Pancreas (tissue), 10 donors: Measurements from ENCODE around the gene ACIN1. TPM values are rescaled to one million over a fixed set of nuclear protein-coding genes. Genes with fewer than 3 reads are reported as not detected.

Source experiments
- ATAC-seq, 4 donors: fragments of 200-7000 bp; cut with Tn5 transposase; one replicate each; pipeline versions ENCODE4 v1.8.0 to v1.9.1; 2020; ENCODE audit warnings: mild to moderate bottlenecking in 4 of 4, moderate library complexity in 4 of 4
- DNase-seq, 6 donors: peaks; one replicate each; pipeline ENCODE4 v3.0.0-alpha.2; 2020
- FAIRE-seq: peaks from 2 replicates; lab custom pipeline; 2012; peaks lifted over from hg19 to GRCh38; lab: Jason Lieb, UNC
- H3K27ac ChIP-seq, 4 donors: fragments of 200-600 bp; sonication (generic); 1 replicate in 3 of 4; 2 replicates in 1 of 4; pipeline versions ENCODE4 v1.5.0 to v1.8.0; 2020
- H3K27me3 ChIP-seq, 4 donors: fragments of 200-600 bp; one replicate each; pipeline ENCODE4 v1.8.0; 2021
- H3K36me3 ChIP-seq, 3 donors: fragments of 200-600 bp; sonication (generic) in 1 of 3; one replicate each; pipeline versions ENCODE4 v1.5.0 to v1.8.0; 2020 to 2021
- H3K4me1 ChIP-seq, 3 donors: fragments of 200-600 bp; one replicate each; pipeline ENCODE4 v1.8.0; 2021
- H3K4me3 ChIP-seq, 4 donors: fragments of 200-600 bp; sonication (generic) in 2 of 4; one replicate each; pipeline versions ENCODE4 v1.5.0 to v1.8.0; 2020 to 2021
- H3K9me3 ChIP-seq, 4 donors: fragments of 200-600 bp; one replicate each; pipeline ENCODE4 v1.8.0; 2021
- WGBS, 2 donors: extraction: QIAGEN DNeasy Blood & Tissue Kit; methylation state at CpG; one replicate each; pipeline ENCODE4 v1.1.7; 2013; 5-methylcytosine and 5-hydroxymethylcytosine counted together
- intact Hi-C, 3 donors: fragments of 100-400 bp; cut with DNase I; formaldehyde crosslinking; loops; one replicate each; pipeline versions ENCODE4 v1.11.1 to v1.14.2; 2022
- polyA plus RNA-seq, 2 donors: library from polyadenylated mRNA; stranded (reverse); fragments of 200-250 nt; gene quantifications; one replicate each; pipeline ENCODE4 v1.2.3, GENCODE V29; 2013
- total RNA-seq, 6 donors: library from RNA; stranded (reverse); fragmentation: NEBNext Ultra II Directional in 4 of 6; extraction: Animal tissue kit (Norgen Biotek cat#: 25700) in 4 of 6; gene quantifications; one replicate each; pipeline versions ENCODE4 v1.2.1 to v1.2.4, GENCODE V29; 2021 to 2023
- TF ChIP-seq, protein P1 (sequence below), 4 donors: fragments of 200-600 bp; sonication (generic) in 3 of 4; IDR thresholded peaks; one replicate each; pipeline versions ENCODE4 v1.5.0 to v1.8.0; 2021; ENCODE audit warnings: antibody characterized with exemption in 4 of 4
- donor health status: healthy with polysubstance abuse.
- donor health status: DM: no; HTN: no; CAD: no; lungs with moderate emphysema.
- donor health status: DM: no; HTN: no; CAD: no.
- donor health status: control.
- donor health status: control.
- donor health status: Bipolar disorder and iron deficiency.
- donor health status: DM: yes; HTN: yes; CAD: no.
- donor health status: DM: no; HTN: no; CAD: no.
- donor health status: DM: no; HTN: no; CAD: no.
- donor health status: DM: yes; HTN: yes; CAD: no.

ACIN1 gene
- total and polyA plus RNA-seq, 8 donors = 43.1 to 152 (median 62.4) TPM

DNA sequence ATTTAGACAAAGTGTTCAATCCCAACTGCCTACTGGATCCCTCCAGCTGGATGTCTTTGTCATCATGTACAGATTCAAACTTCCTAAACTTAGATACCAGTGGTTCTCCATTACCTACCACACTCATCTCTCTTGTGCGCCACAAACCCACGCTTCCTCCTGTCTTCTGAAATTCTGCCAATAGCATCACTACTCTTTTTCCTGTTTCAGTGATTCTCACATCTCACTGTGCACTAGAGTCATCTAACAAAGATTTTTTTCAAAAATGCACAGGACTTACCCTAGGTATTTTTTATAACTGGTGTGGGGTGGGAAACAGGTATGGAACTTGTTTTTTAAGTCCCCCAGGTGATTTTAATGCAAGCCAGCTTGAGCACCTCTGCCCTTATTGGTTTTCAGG is 66.1 kb downstream of the ACIN1 start:
- Histone ChIP-seq H3K36me3 (peaks cover 0 to 21% (median 12%) of the 10 kb centered on the region in 3 donors), H3K9me3 (no peaks in the 10 kb centered on the region), H3K4me1 (peaks cover 0 to 5% (median 5%) of the 10 kb centered on the region in 3 donors), H3K27me3 (no peaks in the 10 kb centered on the region), H3K27ac (no peak overlapping the region), H3K4me3 (no peak overlapping the region)
- FAIRE-seq (no peak), DNase-seq (no peak), ATAC-seq (no peak)
- WGBS, 2 donors = 78 to 91% methylated on average over 2 of the region's 2 CpGs
- intact Hi-C loops = no loop called here
- TF ChIP-seq, protein P1, sequence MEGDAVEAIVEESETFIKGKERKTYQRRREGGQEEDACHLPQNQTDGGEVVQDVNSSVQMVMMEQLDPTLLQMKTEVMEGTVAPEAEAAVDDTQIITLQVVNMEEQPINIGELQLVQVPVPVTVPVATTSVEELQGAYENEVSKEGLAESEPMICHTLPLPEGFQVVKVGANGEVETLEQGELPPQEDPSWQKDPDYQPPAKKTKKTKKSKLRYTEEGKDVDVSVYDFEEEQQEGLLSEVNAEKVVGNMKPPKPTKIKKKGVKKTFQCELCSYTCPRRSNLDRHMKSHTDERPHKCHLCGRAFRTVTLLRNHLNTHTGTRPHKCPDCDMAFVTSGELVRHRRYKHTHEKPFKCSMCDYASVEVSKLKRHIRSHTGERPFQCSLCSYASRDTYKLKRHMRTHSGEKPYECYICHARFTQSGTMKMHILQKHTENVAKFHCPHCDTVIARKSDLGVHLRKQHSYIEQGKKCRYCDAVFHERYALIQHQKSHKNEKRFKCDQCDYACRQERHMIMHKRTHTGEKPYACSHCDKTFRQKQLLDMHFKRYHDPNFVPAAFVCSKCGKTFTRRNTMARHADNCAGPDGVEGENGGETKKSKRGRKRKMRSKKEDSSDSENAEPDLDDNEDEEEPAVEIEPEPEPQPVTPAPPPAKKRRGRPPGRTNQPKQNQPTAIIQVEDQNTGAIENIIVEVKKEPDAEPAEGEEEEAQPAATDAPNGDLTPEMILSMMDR (IDR thresholded peaks at IDR 0.05) = no peak

GRCh38 chr14:23025151-23025814 is 69.7 kb downstream of the ACIN1 start:
- Histone ChIP-seq H3K4me1 (no peaks in the 10 kb centered on the region), H3K27me3 (no peaks in the 10 kb centered on the region), H3K9me3 (no peaks in the 10 kb centered on the region), H3K4me3 (no peak overlapping the region), H3K36me3 (peaks cover 0 to 15% (median 9%) of the 10 kb centered on the region in 3 donors), H3K27ac (no peak overlapping the region)
- TF ChIP-seq, protein P1 (IDR thresholded peaks at IDR 0.05) = no peak
- DNase-seq (no peak), ATAC-seq (peak in 2 of 4 donors; percentile 39 to 59), FAIRE-seq (no peak)
- intact Hi-C loops = no loop called here
- WGBS, 2 donors = 81 to 82% methylated on average over 4 of the region's 4 CpGs

- TF ChIP-seq, protein P1 (IDR thresholded peaks at IDR 0.05) = no peak
Measured at GRCh38 chr14:23024612-23025075, 70.3 kb downstream of the ACIN1 start.

DNA sequence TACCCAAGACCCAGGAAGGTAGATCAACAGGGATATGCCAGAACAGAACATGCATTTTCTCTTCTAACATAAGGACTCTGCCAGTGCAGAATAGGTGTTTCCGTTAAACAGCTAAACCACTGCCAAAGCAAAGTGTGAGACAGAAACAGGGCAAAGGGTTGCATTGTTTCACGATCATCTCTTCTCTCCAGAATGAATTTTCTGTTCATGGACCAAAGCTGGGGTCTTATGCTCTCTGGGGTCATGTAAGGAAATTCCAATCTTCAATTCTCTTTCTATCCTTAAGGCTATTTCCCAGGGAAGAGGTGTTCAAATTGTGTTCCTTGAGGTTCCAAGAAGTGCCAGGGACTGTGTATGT is 71.2 kb downstream of the ACIN1 start:
- ATAC-seq (no peak), DNase-seq (no peak), FAIRE-seq (no peak)
- H3K4me1 ChIP-seq = no peaks in the 10 kb centered on the region
- peaks cover 0 to 15% (median 9%) of the 10 kb centered on the region in 3 donors for H3K36me3 ChIP-seq
- 86 to 92% methylated on average over 2 of the region's 2 CpGs for WGBS, 2 donors
- H3K27ac ChIP-seq = no peak overlapping the region
- H3K27me3 ChIP-seq = no peaks in the 10 kb centered on the region
- TF ChIP-seq, protein P1 (IDR thresholded peaks at IDR 0.05) = no peak
- intact Hi-C loops = no loop called here
- H3K4me3 ChIP-seq = no peak overlapping the region
- H3K9me3 ChIP-seq = no peaks in the 10 kb centered on the region

More at GRCh38 chr14:23024612-23025075, 70.3 kb downstream of the ACIN1 start:
- DNase-seq (no peak), ATAC-seq (no peak), FAIRE-seq (no peak)
- intact Hi-C loops = no loop called here
- no peaks in the 10 kb centered on the region for H3K4me1 ChIP-seq
- 60 to 74% methylated on average over 7 of the region's 7 CpGs for WGBS, 2 donors
- no peak overlapping the region for H3K4me3 ChIP-seq
- H3K27me3 ChIP-seq = no peaks in the 10 kb centered on the region
- peaks cover 0 to 15% (median 9%) of the 10 kb centered on the region in 3 donors for H3K36me3 ChIP-seq
- no peak overlapping the region for H3K27ac ChIP-seq
- no peaks in the 10 kb centered on the region for H3K9me3 ChIP-seq
